GM21367 (cell line): ENCODE data around the gene MGMT.

ENCODE experiments used
- ATAC-seq: cut with Tn5 transposase; IDR thresholded peaks from one replicate; pipeline ENCODE4 v1.9.1; 2021; ENCODE audit not compliant: unreplicated experiment

Gene MGMT

DNA sequence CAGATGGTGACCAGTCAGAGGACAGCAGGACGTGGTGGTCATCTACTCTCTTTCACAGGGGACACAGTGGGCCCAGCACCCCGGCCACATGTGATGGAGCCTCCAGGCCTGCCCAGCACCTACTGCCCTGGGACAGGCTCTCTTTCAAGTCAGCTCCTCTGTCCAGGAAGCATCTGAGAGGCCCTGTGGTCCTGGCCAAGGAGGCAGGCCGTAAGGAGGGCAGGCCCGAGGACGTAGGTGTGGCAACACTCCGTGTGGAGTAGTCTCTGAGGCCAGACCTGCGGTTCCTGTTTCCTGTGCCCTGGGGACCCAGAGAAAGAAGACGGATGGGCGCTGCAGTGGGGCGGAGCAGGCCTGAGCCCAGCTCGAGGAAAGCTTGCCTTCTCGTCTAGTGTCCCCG, 317.9 kb downstream of the MGMT start:
- no peak for ATAC-seq

DNA sequence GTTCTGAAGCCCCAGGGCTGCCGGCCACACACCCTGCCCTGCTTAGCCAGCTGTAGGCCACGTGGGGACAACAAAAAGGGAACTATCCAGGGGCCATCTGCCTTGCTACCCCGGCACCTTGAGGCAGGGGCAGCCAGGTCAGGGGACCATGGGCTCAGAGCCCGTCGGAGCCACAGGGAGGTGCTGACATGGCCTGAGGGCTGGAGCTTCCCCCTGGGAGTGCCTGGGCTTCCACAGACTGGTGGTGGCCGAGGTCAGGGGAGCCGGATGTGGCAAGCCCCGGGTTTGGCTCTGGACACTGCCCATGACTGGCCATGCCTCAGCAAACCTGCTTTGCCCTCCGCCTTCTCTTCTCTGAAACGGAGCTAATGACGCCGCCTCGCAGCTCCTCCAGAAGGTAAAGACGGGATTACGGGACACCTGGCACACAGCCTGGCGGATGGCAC, 318.5 kb downstream of the MGMT start:
- no peak for ATAC-seq

DNA sequence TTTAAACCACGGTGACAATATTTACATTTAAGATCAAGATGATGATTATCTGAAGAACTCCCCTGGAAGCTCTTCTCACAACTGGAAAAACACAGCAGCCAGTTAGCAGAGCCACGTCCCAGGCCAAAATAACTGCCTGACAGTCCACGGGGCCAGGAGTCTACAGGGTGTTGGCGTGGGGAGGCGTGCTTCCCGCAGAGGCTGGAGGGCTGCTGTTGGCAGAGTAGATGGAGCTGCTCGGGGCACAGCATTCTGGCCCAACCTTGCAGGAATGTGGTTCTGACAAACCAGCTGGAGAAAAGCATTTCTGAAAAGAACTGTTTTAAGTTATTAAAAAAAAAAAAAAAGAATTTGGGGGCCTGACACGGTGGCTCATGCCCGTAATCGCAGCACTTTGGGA, 319.2 kb downstream of the MGMT start:
- no peak for ATAC-seq

DNA sequence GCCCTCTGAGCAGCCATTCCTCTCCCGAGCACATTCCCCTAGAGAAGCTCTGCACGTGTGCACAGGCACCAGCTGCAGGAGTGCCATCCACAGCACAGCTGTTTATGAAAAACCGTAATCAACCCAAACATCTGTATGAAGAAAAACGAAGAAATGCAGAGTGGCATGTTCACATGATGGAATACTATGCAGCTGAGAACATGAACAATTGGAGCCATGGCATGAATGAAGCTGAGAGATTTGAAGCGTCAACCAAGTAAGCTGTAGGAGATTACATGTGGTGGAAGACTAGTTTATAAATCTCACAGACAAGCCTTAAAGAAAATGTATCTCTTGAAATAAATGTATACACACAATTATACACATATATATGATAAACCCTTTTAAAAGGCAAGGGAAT, 320.5 kb downstream of the MGMT start:
- no peak for ATAC-seq

DNA sequence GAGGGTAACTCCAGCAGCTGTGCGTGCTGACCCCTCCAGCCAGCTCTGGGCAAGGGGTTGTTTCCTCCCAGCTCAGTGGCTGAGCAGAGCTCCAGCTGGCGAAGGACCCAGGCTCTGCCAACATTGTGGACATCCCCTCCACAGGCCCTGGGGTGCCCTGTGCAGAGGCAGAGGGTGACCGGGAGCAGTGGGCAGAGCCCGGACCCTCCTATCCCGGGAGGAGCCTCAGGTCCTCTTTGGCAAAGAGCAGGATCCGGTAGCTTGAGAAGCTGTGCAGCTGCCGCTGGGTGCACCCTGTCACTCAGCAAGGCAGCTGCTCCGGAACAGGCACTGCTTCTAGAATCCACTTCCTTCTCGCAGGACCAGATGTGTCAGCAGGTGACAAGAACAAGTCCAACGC, 321.2 kb downstream of the MGMT start:
- no peak for ATAC-seq

DNA sequence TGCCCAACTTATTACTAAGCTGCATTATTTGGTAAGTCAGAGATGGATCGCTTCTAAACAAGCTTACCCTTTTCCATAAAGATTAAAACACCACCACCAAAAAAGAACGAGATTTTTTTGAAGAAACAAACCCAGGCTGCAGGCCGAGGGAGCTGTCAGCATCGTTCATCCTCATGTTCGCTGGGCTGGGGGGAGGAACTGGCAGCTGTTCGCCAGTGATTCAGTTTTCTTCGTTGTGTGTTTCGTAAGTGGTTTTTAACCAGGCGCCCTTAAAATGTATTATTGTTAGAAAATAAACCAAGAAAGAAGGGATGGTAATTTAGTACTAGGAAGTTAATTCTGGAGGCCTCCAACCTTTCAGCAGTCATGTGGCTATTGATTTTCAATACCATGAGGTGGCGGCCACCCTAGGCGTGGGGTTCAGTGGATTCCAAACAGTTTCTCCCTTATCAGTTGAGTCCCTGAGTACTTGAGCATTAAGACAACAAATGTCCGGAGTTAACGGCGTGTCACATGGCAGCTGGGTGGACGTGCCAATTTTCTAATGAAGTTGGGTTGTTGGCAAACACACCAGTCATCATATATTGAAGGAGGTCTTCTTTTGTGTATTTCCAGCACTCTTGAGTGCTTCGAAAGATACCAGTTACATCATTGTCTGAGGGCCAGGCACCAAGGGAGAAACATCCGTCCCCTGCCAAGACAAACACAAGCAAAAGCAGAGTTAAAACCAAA, 323.8 kb downstream of the MGMT start:
- no peak for ATAC-seq

DNA sequence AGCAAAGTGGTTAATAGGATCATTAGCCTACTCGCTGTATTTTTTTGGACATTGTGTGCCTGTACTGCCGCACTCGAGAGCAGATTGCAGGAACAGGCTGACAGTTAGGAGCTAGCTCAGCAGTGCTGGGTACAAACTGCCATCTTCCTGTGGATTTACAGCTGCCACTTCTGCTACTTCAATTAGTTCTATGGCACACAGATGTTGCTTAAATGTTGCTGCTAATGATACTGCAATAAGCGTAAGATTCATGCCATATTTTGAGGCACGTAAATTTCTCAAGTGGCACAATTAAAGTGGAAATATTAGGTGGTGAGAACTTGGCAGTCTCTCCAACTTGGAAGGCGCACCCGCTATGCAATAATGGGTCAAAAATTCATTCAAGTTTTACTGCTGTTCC, 325.1 kb downstream of the MGMT start:
- no peak for ATAC-seq

DNA sequence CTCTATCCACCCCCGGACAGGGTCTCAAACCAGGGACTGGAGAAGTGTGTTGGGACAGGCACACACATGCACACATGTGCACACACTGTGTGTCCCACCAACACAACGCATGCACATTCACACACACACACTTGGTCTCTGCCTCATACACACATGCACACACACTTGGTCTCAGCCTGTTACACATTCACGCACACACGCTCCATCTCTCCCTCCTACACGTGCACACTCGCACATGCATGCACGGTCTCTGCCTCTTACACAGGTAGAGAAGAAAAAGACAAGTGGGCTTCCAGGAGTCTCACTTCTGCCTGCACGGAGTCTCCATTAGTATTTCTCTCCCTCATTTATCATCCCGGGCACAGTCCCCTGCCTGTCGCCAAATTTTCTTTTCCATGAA, 325.8 kb downstream of the MGMT start:
- ATAC-seq: no peak

DNA sequence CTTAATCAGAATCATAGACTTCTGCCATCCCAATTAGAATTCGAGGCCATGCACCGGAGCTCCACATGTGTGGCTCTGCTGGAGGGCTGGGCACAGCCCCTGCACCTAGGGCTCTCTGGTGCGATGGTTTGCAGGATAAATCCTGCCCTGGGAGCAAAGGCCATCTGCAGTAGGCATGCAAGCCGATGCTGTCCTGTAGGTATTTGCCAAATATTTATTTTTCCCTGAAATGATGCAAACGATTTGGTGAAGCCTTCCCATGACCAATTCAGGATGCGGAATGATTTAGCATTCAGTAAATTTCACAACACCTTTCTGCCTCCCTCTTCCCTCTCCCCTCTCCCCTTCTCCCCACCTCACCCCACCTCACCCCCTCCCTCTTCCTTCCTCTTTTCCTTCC, 326.4 kb downstream of the MGMT start:
- ATAC-seq: no peak

DNA sequence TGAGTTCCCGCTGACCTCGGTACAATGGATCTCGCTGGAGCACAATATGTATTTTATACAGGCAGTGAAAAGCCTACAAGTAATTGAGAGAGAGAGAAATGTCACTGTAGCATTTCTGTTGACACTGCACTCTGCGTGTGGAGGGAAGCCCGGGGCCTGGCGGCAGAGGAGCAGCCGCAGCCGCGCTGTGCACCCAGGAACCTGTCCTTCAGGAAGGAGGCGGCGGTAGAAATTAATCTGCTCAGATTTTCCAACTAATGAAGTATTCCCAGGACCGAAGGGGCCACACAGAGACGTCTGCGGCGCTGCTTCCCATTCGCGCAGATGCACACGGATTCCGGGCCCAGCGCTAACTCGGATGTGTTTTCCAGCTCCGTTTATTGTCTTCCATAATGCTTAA, 327.0 kb downstream of the MGMT start:
- ATAC-seq: no peak

DNA sequence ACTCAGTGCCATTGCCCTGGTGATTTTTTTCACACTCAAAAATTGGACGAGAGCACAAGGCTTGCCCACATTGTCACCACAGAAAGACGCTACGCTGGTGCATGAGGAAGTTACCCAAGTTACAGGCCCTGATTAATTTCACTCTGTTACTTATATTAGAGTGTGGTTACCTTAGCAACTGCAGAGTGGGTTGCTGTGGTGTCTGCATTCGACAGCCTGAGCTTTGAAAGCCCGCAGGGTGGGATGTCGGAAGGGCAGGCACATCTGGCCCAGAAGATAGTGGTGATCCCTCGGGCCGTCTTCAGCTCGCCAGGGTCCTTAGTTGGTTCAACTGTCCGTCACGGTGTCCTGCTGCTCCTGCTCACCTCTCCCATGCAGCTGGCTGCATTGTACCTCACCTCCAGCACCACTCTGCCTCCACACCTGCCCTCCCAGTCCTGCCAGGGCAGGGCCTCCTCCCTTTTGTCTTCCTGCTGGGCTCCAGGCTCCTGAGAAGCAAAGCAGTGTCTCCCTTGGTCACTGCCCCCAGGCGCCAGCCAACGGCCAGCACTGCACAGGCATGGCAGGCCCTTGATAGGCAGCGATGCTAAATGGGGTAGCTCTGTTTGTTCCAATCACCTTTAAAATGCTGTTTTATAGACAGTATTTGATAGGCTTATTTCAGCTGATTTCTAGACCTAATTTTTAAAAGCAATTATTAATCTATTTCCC, 329.8 kb downstream of the MGMT start:
- ATAC-seq: no peak

DNA sequence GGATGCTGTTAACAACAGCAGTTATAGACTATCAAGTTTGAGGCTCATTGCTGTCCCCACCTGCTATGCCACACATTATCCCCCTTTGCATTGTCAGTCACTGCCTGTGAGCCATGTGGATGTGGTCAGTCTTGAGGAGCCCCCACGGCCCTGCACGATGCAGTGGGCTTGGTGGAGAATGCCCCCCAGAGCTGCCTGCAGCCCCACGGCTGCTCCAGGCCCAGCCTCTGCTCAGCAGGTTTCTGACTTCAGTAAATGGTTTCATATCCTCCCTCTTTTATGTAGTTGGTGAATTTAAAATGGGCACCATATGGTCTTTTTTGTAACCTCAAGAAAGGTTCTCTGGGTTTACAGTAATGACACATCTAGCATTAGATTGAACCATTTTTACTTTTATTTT, 332.9 kb downstream of the MGMT start:
- no peak for ATAC-seq

DNA sequence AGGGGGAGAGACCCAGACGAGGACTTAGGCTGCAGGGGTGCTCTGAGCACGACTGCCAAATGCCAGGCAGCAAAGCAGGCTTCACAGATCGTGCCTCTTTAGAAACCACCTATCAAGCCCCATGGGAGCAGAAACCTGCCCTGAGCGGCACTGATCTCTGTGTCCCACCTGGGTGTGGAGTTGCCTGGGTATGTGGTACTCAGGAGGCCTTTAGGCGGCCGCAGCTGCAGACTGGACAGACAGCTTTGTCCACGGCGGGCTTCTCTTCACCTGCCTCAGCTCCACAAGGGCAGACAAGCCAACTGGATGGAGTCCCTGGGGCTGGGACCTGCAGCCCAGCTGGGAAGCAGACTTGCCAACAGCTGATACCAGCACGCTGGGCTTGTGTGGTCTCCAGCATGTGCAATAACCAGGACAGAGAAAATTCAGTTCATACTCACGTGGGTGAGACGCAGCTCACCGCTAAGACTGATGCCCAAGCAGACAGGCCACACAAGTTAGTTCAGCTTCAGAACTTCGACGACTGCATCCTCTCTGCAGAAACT, 333.8 kb downstream of the MGMT start:
- ATAC-seq: no peak

DNA sequence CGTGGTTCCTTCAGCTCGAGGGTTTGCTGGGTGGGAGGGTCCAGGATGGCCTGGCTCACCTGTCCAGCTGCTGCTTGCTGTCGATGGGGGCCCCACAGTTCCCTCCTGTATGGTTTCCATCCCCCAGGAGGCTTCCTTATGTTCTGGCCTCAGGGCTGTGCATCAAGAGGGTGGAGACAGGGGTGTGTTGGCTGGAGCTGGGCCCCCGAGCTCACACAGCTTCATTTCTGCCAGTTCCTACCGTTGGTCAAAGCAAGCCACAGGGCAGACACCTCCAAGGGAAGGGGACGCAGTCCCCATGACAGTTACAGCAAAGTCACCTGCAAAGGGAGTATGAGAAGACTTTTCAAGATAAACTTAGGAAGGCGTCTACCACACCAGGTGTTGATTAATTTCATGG, 340.2 kb downstream of the MGMT start:
- ATAC-seq: no peak

DNA sequence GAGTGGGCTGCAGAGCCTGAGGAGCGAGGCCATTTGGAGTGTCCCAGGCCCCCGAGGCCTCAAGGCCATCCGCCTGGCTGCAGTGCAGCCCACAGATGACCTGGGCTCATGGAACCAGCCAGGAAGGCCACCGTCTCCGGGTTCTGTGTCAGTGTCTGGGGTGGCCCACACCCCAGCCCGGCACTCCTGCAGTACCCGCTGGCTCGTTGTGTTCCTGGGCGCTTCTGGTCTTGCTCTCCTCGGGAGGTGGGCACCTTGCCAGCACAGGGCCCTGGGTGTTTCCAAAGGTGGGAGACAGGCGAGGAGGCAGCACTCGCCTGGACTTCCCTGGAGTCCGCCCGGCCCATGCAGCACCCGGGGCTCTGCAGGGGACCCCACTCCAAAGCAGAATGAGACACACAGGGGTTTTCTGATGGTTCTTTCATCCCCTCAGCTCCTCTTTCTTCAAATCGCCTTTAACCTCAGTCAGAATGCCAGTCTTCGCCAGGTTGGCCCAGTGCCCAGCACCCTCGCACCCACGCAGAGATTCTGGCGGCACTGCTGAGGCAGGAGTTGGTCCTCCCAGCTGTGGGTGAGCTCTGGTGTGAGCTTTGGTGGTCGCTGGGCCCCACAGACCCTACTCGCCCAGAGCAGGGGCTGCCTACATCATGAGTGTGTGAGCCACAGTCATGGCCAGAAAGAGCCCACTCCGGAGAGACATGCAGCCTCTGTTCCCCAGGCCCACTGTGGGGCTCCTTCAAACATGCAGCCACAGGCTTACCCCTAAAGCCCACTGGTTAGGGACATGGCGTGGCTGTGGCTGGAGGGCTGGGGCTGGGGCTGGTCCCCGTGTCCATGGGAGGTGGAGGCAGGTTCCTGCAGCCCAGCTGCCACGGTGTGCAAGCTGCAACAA, 341.3 kb downstream of the MGMT start:
- no peak for ATAC-seq

DNA sequence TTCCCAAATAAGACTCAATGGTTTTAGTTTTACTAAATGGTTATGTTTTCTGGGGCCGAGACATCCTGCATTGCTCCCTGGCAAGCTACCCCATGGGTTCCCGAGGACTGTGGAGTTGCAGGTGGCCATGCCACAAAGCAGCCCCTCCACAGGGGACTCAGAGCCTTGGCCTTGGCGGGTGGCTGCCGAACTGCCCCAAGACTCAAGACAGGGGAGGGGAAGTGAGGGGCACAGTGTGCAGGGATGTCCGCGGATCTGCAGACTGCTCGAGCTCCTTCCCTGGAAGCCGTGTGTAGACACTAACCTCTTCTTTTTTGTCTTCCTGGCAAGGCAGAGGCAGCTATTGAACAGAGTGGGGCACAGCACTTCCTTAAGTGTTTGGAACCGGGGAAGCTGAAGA, 342.4 kb downstream of the MGMT start:
- no peak for ATAC-seq

DNA sequence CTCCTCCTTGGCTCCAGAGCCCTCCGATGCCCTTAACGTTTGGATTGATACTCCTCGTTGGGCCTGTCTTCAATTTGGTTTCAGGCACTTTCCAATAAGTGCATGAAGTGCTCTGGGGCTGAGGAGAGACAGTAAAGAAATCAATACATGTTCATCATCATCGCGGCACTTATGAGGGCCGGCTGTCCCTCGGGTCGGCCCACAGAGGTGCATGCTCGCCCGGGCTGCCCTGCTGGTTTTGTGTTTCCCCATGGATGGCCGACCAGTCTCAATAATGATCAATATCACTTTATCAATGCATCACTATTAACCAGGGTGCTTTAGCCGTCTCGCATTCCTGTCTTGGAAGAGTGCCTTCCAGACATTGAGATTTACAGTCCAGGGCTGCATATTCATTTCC, 342.8 kb downstream of the MGMT start:
- no peak for ATAC-seq

DNA sequence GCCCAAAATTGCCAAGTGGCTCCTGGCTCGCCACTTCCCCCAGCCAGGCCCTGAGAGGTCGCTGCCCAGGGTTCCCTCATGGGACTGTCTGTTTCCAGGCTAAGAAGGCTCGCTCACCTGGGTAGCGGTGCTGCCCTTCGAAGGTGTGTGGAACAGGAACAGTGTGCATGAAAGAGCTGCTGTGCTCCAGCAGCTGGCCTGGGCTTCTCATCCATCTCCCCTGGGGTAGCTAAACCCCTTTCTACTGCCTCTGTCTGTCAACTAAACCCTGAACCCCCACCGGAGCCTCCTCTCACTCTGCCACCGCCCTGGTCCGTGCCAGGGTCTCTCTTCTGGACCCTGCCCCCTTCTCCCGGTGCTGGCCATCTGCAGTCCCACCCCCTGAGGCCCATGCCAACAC, 344.2 kb downstream of the MGMT start:
- no peak for ATAC-seq

DNA sequence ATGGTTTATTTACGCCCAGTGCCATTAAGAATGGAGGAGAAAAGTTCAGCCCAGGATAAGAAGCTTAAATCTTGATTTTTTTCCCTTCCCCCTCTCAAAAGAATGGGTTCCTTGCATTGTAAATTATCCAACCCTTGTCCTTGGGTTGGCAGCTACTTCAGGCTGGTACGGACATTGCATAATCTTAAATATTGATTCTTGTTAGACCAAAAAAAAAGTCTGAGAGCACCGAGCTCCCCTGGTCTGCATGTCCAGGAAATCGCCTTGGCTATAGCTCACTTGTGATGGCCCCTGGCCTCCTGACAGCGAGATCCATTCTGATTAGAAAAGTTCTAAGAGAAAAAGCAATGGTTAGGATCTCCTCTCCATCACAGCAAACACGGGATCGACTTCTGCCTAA, 345.4 kb downstream of the MGMT start:
- no peak for ATAC-seq

DNA sequence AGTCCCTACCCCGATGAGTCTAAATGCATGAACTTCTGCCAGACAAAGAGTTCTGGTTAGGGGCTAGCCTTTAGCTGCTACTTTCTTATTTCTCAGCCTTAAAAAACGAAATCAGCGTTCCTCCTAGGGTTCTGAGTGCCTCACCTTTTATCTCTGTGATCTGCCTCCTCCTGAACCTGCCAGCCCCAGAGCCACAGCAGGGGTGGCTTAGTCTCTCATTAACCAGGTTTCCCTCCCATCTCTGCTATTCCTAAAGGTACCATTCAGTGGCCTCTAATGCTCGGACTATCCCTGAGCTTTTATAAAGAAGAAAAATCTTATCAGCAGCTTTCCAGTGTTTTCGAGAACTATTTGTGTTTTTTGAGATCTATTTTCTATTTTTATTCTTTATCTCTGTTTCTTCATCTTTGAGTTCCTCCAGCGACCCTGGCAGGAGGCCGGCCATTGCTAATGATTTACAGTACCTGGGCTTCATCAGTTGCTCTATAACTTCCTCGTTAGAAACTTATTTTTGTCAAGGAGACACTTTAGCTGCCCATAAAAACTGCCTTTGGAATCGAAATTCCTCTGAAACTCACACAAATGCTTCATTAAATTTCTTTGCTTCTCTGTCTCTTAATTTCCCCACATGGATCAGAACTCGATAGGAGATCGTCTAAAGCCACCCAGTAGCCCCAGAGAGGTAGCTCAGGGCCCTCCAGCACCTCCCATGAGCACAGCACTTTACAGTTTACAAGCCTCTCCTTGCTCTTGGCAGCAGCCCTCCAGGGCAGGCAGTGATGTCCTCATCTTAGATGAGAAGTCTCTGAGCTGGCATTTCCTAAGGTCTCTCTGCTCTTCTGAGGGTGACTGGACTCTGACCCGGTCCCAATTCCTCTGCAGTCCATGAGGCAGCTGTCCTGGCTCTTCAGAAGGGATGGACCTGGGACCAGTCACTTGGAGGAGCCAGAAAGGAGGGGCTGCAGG, 347.9 kb downstream of the MGMT start:
- ATAC-seq: no peak
